Fibroblast of skin of left quadriceps (primary cell): Measurements from ENCODE around the gene ARNT2.
A peak's percentile ranks its signal among the peaks of the same experiment; 100 is the strongest.

Experiments used
- DNase-seq, 2 experiments: peaks; one replicate each; pipeline ENCODE4 v3.0.0-alpha.2; 2013; ENCODE audit warnings: low read depth in 2 of 2

The ARNT2 gene

DNA sequence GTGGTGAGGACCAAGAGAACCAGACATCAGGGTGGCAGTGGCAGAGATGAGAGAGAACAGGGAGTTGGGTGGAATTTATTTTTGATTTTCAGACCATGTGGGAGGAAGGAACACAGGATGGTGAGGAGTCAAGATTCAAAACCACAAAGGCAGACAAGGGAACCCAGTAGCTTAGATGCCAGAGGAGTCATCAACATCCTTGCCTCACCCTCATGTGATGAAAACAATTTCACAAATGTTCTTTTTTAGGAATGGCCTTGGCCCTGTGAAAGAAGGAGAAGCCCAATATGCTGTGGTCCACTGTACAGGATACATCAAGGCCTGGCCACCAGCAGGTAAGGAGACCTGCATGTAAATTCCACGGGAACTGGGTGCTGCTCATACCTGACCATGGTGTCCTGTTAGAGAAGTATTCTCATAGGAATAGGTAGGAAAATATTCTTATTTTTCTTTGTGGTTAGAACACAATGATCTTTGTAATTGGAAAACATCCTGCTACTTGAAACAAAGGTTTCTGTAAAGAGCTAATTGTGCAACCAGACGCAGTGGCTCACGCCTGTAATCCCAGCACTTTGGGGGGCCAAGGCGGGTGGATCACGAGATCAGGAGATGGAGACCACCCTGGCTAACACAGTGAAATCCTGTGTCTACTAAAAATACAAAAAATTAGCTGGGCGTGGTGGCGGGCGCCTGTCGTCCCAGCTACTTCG lies 110.0 kb downstream of the ARNT2 start:
- no peak for DNase-seq

DNA sequence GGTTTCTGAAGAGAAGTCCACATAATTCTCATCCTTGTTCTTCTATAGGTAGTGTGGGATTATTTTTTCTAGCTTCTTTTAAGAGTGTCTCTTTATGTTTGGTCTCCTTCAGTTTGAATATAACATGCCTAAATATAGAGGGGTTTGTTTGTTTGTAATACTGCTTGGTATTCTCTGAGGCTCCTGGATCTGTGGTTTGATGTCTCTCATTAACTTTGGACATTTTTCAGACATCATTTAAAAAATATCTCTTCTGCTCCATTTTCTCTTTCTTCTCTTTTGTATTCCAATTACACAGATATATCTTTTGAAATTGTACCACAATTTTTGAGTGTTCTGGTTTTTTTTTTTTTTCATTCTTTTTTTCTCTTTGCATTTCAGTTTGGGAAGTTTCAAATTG lies 113.1 kb downstream of the ARNT2 start:
- no peak for DNase-seq

GRCh38 chr15:80518522-80518921 lies 114.3 kb downstream of the ARNT2 start:
- DNase-seq, result no peak

DNA sequence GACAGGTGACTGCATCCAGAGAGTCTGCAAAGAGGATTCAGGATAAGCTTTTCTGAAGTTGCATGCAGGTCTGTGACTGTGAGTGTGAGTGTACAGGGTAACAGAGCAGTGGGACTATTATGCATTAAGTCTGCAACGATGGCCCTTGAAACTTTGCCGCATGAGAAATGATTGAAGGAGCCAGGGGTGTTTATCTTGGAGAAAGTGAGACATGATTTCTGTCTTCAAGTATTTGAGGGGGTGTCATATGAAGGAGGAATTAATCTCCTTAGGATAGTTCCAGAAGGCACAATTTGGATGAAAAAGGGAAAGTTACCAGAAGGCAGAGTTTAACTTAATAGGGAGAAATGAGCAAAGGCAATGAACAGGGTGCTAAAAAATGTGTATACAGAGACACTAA lies 119.6 kb downstream of the ARNT2 start:
- DNase-seq, result no peak

DNA sequence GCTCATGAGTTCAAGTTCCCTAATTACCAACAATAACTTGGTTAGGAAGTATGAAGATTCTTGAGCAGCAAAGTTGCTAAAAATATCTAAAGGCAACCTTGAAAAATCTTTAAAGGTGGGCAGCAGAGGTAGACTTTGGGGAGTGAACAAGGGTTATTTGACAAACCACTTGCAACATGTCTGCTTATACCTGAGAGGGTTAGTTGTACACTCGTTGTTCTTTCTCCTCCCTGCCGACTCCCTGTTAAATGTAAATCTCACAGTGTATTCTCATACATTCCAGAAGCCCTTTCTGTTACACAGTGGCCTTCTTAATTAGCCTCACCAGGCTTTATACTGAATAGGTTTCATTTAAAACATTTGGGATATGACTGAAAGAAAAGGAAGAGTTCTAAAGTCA lies 121.7 kb downstream of the ARNT2 start:
- no peak for DNase-seq

DNA sequence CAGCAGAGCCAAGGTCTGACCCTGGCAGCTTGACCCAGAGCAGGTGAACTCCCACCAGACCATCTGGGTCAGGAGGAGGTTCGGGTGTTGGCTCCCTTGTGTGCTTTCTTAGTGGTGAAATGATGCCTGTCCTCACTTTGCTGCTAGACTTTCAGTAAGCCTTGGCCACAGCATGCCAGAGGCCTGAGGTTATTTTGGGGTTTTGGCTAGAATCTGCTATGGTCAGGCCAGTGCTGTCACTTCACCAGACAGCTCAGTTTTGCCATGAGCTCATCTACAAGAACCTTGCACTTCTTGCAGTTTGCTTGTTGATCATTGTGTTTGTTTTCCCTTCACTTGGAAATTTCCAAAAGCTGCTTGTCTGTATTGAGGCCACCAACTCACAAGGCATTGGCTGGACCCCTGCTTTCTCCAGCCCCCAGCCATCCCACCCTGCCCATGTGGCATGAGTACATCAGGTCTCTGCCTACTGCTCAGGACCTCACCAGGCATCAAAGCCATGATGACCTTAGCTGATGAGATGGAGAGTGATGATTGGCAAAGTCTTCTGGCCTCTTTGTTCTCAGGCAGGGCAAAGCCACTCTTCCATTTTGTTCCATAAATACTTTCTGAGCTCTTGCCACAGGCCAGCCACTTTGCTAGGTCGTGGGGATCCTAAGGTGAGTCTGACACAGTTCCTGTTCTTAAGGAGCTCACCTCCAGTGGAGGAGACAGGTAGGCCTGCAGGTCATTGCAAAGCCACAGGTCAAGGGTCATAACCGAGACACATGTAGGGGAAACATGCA lies 122.6 kb downstream of the ARNT2 start:
- no peak for DNase-seq

DNA sequence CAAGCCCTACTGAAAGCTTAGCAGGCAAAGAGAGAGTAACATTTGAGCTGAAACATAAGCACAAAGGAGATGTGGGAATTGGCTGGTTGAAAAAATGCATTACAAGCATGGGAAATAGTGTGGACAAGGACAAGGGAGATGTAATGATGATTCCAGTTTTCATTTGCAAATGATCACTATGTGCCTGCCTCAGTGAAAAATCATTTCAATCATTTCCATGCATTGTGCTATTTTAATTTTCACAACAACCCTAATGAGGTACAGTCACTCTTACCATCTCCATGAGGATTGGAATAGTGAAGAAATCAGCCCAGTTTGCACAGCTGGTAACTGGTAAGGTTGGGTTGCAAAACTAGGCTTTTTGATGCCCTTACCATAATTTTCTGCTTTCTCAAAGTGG lies 123.2 kb downstream of the ARNT2 start:
- no peak for DNase-seq

GRCh38 chr15:80527961-80528360 lies 123.8 kb downstream of the ARNT2 start:
- no peak for DNase-seq

DNA sequence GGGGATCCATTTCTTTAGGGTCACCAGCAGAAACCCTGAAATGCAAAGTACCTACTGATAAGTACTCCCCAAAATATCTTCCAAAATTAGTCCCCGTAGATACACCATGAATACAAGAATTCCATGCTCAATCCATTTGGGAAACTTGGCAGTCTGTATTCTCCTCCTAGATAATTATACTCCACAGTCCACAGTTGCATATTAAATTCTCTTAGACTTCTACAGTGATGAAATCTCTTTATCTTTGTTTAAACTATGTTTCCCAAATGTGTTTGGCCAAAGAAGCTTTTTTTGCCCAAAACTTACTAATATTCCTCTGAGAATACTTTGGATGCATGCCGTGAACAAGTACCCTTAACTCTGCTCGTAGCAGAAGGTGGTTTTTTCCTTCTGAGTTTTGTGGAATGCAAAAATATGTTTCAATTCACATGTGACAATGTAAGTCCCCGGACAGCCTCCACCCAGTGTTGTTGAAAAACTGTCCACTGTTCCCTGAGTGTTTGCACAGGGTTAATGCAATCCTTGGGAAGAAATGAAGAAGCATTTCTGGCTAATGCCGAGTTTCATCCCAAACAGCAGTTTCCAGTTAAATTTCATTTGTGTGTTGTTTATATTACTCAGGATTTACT lies 126.7 kb downstream of the ARNT2 start:
- DNase-seq, result peak in 1 of 2 experiments; percentile 43

DNA sequence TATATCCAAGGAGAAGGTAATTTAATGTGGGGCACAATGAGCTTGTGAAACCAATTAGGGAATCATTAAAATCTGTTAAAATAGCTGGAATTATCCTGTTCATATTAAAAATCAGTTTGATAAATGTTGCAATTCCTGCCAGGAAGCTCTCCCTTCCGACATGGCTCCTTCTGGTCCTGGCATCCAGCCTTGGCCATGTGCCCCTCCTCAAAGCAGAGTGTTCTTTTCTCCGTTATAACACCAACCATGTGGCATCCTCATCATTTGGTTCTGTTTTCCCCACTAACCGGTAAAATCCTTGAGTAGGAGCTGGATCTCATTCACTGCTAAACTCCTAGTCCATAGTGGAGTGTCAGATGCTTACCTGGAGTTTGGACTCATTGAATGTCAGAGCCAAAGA lies 127.2 kb downstream of the ARNT2 start:
- no peak for DNase-seq

GRCh38 chr15:80531796-80532195 lies 127.6 kb downstream of the ARNT2 start:
- DNase-seq, result no peak

GRCh38 chr15:80533790-80534333 lies 129.7 kb downstream of the ARNT2 start:
- no peak for DNase-seq

- DNase-seq, result no peak
Measured at GRCh38 chr15:80536231-80536630, 132.0 kb downstream of the ARNT2 start.

- DNase-seq, result no peak
Measured at GRCh38 chr15:80536716-80537115, 132.5 kb downstream of the ARNT2 start.

- no peak for DNase-seq
Measured at GRCh38 chr15:80545078-80545477, 140.9 kb downstream of the ARNT2 start.

- peak; percentile 20 to 36 for DNase-seq
Measured at GRCh38 chr15:80547264-80547663, 143.1 kb downstream of the ARNT2 start.

- DNase-seq, result peak; percentile 77 to 86
Measured at GRCh38 chr15:80549191-80549590, 145.0 kb downstream of the ARNT2 start.

DNA sequence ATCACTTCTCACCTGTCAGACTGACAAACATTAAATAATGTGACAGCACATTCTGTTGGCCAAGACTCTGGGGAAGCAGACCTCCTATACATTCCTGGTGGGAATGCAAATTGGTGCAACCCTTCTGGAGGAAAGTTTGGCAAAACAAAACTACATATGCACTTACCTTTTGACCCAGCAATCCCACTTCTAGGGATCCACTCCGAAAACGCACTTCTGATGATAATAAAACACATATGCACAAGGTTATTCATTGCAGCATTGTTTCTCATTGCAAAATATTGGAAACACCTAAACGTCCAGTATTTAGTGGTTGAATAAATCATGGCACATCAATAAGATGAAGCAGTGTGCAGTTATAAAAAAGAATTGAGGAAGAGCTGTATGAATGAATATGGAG lies 145.5 kb downstream of the ARNT2 start:
- peak; percentile 66 to 72 for DNase-seq

GRCh38 chr15:80550219-80550907 lies 146.2 kb downstream of the ARNT2 start:
- DNase-seq, result peak; percentile 95

DNA sequence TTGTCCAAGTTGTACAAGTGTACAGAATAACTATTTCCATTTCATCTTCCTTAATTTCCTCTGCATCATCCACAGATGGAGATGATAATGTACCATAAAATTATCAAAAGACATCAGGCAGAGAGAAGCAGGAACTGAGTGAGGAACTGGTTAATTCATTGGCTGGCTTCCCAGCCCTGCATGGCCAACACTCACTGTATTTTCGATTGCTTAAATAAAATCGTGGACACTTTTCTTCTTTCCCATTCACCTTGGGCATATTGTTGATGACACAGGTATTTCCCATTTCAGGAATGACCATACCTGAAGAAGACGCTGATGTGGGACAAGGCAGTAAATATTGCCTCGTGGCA lies 146.7 kb downstream of the ARNT2 start:
- DNase-seq, result peak; percentile 57 to 67

- peak in 1 of 2 experiments; percentile 11 for DNase-seq
Measured at GRCh38 chr15:80551348-80551747, 147.2 kb downstream of the ARNT2 start.

- no peak for DNase-seq
Measured at GRCh38 chr15:80554560-80554959, 150.4 kb downstream of the ARNT2 start.
